Measurements from ENCODE around the gene KCNQ2.

KCNQ2 gene

DNA sequence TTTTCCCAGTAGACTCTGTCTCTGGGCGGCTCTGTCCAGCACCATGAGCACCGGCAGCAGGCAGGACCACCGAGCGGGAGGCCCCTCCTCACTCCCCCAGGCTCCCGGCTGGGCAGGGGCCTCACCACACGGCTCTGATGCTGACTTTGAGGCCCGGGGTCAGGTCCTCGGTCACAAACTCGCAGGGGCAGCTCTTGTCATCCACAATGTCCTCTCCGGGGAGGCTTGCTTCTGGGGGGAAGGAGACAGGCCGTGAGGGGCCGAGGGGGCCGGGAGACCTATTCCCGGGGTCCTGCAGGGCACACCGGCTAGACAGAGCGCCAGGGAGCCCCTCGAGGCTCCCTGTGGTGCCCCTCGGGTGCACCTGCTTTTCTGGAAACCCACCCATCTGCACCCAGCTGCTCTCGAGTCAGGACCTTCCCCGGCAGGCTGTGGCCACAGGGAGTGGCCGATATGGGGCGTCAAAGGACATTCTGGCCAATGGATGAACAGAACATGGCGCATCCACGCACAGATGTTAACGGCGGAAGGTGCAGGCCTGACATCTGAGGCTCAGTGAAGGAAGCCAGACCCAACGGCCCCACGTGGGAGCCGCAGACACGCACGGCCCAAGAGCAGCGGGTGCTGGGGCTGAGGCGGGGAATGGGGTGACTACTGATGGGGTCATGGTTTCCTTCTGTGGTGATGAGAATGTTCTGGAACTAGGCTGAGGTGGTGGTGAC lies 58.3 kb downstream of the KCNQ2 start:
- no peak for DNase-seq

DNA sequence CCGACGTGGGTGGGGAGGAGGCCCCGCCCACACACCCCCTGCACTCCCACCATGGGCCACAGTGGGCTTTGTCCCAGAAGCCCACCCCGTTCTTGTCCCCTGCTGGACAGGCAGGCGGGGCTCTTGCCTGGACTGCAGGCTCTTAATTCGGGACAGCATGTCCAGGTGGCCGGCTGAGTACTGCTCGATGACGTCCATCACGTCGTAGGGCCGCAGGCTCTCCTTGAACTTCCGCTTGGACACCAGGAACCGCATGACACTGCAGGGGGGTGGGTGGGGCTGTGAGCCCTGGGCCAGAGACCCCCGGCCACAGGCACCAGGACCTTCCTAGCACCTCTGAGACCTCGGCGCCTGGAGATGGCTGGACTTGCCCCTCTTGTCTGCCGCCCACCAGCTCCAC lies 59.1 kb downstream of the KCNQ2 start:
- DNase-seq = no peak

DNA sequence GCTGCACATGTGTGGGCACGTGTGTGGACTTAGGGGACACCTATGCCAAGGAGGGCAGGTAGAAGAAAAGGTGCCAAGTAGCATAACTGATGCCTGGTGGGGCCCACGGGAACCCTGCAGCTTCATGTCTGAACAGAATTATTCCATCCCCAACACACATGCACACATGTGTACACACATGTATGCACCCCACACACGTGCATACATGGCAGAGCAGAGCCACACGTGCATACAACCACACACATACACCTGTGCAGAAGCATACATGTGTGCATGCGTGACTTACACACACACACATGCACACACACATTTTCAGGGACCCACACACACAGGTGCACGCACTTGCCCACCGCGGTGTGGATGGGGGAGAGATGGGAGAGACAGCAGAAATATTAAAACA lies 59.6 kb downstream of the KCNQ2 start:
- no peak for DNase-seq

DNA sequence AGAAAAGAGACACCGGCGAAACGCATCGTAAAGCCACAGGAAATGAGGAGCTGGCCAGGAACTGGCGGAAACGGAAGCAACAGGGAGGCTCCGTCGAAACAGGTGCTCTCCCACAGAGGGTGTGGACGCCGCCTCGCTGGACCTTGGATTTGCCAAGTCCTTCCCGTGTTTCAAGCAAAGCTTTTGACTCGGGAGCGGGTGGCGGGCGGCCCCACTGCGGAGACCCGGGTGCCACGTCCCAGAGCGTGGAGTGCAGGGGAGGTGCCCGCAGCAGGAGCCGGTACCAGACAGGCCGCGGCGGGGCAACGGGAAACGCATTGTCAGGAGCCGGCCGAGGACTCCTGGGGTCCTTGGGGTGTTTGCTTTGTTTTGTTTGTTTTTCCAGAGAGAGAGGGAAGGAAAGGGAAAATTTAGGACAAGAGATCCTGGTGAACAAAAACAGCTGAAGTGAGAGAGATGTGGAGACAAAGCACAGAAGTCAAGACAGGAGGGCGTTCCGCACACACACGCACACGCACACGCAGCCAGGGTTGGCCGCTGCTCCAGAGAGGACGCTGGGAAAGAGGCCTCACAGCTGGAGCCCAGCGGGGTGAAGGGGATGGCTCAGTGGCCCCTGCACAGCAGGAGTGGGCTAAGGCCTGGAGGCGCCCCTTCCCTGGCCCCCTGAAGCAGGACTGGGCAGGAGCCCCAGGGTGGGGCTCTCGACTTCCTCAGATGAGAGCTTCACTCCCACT lies 60.4 kb downstream of the KCNQ2 start:
- no peak for DNase-seq

DNA sequence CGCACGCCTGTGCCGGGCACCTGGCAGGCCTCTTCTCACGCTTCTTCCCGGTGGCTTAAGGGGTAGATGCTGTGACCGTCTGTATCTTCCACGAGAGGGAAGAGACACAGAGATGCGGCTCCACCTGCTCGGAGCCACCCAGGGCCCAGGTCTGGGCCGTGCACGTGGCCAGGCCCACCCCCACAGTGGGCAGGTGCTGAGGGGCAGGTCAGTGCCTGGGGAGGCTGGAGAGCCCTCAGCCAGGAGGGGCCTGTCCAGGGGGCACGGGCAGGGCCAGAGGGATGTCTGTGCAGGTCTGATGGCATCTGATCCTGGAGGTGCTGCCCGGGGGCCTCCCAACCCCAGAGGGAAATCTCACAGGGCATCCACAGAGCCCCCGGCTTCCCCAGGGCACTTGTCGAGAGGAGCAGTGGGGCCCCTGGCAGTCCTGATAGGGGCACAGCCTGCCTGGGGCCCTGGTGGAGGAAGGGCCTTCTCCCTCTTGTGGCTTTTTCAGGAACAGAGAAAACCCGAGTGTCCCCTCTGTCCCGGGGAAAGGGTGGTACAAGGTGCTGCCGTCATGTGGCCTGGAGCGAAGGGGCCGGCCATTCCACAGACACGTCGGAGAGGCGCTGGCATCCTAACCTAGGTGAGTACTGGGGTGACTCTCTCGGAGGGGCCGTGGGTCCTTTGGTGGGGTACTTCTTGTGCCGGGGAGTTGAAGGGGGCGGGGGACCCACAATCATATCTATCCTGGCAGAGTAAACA lies 61.1 kb downstream of the KCNQ2 start:
- no peak for DNase-seq

DNA sequence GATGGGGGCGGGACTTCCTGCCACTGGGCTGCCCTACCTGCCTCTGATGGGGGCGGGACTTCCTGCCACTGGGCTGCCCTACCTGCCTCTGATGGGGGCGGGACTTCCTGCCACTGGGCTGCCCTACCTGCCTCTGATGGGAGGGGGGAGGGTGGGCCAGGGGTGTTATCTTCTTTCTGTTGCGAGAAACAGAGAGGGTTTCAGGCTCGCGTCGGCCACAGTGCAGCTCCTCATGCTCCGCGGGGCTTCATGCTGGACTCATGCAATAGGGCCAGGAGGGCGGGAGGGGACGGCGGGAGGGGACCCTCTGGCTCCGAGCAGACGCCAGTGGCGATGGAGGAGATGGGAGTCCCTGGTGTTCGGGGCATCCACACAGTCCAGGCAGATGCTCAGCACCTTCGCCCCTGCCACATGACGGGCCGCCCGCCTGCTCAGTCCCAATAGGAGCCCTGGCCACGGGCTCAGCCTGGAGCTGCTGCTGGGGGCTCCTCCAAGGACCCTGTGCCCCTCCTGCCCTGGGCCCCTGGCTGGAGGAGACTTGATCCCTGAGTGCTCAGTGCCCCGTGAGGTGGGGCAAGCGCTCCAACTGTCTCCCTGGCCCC lies 62.5 kb downstream of the KCNQ2 start:
- no peak for DNase-seq

DNA sequence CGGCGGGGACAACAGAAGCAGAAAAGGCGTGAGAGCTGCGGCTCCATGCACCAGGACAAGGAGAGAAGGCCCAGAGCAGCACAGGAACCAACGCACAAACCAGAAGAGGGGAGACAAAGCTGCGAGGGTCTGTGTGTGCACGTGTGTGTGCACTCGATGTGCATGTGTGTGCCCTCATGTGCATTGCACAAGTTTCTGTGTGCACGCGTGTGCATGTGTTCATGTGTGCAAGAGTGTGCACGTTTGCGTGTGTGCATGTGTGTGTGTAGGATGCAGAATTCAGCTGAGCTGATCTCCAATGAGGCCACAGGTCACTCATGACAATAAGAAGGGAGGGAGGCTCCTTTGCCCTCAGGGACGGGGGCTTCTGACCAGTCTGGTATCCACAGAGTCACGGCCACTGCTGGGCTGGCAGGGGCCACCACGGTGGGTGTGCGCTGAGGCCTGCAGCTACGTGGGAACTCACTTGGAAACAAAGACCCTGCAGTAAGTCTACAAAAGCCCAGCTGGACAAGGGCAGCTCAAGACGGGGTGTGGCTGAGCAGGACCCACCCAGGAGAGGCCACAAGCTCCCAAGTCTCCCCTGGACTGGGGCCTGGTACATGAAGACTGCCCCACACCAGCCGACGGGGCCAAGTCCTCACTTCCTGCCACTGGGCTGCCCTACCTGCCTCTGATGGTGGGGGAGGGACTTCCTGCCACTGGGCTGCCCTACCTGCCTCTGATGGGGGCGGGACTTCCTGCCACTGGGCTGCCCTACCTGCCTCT lies 63.2 kb downstream of the KCNQ2 start:
- DNase-seq = no peak

DNA sequence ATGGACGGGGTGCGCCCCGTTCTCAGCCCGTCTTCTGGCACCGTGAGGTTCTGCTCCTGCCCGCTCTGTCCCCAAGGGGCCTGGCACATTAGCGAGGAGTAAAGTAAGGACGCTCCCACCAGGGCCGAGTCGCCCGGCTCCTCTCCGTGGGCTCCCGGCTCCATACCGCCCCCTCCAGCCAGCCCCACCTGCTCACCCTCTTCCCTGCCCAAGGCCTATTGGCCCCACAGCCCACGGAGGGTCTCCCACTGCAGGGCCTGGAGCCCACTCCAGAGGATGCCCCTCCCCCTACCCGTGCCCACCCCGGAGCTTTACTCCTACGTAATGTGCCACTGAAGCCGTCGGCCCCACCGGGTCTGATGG lies 63.8 kb downstream of the KCNQ2 start:
- DNase-seq = no peak

DNA sequence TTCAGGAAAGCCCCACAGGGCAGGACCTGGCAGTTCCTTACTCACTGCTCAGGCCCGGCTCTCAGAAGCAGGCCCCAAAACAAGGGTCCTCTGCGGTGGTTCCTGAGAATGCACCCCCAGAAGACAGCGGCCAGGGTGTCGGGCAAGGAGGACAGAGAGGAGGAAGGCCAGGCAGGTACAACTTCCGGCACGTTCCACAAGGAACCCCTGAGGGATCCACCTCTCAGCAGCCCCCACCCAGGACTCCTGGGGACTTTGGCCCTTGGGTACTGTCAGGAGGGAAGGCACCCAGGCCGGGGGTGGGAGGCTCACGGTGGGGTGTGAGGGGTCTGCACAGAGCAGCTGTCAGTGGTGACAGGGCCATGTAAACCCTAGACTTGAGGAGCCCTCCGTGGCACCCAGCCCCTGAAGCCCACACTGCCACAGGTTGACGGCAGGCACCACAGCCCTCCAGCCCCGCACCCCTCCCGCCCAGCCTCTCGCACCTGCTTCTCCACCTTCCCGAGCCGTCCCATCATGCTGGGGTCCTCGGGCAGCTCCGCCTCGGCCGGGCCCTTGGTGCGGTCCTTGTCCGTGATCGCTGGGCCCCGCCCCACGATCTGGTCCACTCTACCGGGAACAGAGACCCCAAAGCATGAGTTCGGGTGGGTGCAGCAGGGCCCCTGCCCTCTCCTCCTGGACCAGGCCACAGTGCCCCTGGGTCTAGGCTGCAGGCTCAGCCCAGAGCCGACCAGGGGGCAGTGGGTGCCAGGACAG lies 64.3 kb downstream of the KCNQ2 start:
- DNase-seq = no peak

DNA sequence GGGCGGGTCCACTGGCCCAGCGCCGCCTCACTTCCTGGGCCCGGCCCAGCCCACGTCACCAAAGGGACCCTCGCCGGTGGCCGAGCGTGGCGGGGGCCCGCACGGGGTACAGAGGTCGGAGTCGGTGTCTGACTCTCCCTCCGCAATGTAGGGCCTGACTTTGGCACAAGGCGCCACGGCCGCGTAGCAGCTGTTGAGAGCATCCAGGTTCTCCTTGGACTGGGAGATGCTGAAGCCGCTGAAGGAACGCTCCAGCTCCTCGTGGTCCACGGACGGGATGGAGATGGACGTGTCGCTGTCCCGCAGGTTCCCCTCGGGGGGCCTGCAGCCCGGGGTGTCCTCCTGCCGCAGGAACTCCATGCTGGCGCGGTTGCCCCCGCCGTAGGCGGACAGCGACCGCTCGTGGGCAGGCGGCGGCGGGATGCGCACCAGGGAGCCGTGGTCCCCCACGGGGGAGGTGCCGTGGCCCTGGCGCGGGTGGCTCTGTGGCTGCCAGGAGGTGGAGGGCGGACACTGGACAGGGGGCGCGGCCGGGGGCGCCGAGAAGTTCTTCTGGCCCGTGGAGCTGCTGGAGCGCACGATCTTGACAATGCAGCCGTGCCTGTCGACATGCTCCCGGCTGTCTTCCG lies 65.7 kb downstream of the KCNQ2 start:
- no peak for DNase-seq

DNA sequence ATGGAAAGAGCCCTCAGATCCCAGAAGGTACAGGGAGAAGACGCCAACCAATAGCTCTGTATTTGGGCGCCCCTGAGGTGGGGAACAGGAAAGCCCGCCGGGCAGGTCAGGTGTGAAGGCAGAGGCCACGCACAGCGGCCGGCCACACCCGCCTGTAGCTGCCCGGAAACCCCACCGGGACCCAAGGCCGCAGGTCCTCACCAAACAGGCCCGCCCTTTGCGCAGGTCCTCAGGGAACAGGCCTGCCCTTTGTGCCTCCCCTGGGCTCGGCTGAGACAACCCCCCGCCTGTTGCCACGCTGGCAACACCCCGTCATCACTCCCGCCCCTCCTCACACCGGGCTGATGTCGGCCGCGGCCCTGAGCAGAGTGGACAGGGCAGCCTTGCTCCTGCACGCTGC lies 66.4 kb downstream of the KCNQ2 start:
- no peak for DNase-seq

DNA sequence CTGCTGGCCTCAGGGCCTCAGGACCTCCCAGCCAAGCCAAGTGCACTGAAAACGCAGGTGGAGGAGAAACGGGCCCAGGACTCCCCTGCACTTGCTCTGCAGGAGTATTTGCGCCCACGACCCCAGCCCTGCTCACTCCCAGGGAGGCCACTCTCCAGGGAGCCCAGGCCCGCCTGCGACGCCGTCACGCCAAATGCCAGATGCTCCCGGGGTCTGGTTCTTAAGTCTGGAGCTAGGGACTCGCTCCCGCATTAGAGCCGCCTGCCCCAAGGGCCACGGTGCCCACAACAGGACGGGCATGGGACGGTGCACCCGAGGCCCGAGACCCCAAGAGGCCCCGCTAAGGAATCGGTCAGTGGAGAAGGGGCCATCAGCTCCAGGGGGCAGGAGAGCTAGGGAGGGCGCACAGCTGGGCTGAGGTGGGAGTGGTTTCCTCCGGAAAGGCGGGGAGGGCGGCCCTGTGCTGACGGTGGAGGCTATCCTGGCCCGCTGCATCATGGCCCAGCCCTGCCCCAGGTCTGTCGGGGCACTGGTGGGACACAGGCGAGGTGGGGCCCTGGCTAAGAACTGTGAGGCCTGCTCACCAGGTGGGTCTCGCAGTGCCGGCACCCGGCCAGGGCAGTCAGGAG lies 67.2 kb downstream of the KCNQ2 start:
- DNase-seq = no peak

DNA sequence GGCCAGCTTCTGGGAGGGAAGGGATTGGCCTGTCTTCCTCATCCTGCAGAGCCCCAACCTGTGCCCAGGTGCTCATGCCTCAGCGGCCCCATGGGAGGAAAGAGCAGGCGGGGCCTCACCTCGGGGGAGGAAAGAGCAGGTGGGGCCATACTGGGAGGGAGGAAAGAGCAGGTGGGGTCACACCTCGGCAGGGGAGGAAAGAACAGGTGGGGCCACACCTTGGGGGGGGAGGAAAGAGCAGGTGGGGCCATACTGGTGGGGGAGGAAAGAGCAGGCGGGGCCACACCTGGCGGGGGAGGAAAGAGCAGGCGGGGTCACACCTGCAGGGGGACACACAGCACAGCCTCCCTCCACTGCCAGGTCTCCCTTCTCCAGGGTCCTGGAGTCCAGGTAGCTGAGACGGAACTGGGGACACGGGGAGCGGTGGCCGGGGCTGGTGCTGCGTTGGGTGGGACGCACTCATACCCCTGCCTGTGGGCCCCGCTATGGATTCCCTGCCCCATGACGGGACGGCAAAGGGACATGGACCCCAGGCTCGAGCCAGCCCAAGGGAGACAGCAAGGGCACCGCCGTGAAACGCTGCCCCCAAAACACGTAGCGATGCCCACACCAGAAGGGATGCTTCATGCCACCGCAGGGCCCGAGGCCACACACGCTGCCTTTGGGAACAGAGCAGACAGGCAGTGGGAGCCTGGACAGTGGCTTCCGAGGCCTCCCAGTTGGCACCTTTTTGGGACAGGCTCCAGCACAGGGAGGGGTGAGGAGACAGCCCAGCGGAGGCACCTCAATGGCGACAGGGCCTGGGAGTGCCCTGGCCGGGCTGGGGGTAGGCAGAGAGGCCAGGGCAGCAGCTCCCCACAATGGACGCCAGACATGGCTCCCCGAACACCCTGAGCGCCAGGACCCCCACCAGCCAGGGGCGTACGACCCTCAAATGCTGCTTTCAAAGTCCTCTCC lies 68.0 kb downstream of the KCNQ2 start:
- DNase-seq = no peak

DNA sequence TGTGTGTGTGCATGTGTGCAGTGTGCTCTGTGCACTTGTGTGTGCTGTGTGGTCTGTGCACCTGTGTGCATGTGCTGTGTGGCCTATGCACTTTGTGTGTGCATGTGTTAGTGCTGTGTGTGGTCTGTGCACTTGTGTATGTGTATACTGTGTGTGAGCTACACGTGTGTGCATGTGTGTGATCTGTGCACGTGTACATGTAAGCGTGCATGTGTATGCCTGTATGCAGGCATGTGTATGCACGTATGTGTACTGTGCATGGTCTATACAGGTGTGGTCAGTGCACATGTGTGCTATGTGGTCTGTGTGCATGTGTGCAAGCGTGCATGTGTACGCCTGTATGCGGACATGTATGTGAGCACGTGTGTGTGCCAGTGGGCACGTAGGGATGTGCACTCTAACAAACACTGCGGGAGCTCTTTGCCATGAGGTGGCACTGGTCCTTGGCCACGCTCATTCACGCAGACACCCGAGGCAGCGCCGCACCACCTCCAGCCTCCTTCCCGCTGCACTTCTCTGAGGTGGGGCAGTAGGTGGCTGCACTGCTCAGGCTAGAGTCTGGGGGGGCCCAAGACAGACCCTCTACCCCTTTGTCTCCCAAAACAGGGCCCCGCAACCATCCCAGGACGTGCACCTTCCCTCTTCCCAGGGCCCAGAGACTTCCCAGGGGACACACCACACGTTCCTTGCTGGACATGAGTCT lies 68.9 kb downstream of the KCNQ2 start:
- DNase-seq = no peak

DNA sequence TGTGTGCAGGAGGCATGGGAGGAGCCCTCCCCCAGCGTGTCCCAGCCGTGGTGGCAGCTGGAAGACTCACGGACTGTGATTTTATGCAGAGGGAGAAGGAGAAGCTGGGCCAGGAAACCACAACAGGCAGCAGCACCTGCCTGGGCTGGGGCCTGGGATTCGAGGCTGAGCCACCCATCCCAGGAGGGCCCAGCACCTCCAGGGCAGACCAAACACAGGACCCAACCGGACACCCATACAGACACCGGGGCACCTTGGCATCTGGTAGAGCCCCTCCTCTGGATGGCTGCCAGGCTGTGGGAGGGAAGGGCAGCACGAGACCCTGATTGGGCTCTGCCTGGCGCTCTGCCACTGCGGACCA lies 69.6 kb downstream of the KCNQ2 start:
- no peak for DNase-seq

DNA sequence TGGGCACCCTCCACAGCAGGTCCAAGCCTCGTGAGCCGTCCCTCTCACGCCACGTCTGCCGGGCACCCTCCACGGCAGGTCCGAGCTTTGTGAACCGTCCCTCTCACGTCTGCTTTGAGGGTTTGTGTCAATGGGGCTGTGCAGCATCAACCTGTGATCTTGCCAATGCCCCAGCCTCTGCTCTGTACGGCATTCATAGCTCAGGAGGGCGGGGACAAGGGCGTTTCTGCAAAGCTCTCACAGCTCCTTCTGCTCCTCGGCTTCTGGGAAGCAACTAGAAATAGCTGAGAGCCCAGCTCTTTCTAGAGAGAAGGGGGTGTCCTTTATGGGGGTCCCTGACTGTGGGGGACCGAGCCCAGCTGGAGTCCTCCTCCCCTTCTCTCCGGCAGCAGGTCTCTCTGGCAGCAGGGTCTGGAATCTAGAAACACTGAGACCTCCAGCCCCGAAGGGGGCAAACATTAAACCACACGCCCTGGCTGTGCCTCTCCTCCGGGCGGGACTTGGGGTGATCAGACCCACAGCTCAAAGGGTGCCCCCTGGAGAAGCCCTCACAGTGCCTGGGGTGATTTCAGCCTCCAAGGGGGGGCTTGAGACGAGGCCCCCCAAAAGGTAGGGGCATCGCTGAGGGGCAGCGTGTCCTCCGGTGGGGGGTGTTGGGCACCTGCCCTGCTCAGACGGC lies 70.1 kb downstream of the KCNQ2 start:
- DNase-seq = no peak

DNA sequence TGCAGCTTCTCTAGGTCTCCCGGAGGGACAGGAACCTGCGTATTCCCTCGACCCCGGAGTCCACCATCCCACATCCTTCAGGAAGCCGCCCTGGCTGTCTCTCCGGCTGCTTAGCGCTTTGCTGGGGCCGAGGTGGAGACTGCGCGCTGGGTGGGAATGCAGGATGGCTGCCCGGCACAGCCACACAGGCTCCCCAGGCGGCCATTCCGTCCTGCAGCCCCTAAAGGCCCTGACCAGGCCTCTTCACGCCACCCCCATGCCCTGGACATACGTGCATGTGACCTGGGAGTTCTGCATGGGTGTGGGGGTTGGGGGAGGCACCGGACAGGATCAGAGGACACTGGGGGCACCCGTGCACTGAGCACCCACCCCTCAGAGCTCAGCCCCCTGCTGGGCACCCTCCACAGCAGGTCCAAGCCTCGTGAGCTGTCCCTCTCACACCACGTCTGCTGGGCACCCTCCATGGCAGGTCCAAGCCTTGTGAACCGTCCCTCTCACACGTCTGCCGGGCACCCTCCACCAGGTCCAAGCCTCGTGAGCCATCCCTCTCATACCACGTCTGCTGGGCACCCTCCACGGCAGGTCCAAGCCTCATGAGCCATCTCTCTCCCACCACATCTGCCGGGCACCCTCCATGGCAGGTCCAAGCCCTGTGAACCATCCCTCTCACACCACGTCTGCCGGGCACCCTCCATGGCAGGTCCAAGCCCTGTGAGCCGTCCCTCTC lies 70.9 kb downstream of the KCNQ2 start:
- DNase-seq = no peak

Measured in NCI-H2029 treated with DMSO at 0.1 percent for 48 hours (cell line).